ENCODE data around the gene MYH11.
A peak's percentile ranks its signal among the peaks of the same experiment; 100 is the strongest.

Gene MYH11

DNA sequence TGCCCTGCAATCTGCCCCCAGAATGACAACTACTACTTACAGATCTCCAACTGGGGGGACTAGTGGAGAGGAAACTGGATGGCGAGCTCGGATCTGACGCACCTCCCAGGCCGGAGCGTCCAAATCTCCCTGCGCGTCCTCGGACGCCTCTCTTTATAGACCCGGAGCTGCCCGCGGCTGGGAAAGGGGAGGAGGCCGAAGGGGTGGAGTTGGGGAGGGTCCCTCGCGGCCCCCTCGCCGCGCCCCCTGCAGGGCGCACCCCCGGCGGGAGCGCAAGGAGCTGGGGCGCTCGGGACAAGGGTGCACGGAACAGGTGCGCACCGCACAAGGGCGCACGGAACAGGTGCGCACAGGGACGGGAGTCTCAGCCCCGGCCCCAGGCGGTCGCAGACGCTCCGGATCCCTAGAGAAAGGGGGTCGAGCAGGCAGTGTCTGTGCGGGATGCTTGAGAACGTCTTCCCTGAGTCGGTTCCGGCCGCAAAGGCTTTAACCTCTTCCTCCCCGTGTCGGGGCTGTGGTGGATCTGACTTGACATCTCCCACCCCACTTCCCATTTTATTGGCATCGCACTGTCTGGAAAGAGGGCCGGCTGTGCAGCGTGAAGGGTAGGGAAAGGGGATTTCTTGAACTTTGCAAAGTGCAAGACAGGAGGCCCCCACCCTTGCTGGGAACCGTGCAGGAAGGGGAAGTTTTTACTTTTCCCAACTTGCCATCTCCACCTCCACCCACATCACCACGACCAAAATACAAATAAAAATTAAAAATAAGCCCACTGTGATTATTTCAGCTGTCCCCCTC is at the start of gene MYH11:
Gene MYH11 (minus strand): TSS at position 128 of the 798 bp plus-strand sequence. CDS start 18,776 bp downstream, outside the sequence.
- no peak for DNase-seq

DNA sequence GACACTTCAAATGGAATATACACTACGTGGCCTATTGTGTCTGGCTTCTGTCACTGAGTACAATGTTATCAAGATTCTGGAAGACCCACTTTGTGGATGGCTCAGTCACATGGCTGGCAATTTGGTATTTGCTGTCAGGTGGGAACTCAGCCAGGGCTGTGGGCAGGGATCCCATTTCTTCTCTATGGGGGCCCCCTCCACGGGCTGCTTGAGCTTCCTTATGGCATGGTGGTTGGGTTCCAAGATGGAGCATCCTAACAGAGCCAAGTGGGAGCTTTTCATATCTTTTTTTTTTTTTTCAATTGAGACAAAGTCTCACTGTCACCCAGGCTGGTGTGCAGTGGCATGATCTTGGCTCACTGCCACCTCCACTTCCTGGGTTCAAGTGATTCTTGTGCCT is 49.6 kb upstream of the MYH11 start:
- DNase-seq = no peak

DNA sequence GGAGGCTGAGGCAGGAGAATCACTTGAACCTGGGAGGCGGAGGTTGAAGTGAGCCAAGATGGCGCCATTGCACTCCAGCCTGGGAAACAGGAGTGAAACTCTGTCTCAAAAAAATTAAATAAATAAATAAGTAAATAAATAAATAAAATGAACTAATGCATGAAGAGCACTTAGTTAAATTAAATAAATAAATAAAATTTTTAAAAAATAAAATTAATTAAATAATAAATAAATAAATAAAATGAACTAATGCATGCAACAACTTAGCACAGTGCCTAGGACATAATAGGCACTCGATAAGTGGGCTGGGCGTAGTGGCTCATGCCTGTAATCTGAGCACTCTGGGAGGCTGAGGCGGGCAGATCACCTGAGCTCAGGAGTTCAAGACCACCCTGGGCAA is 47.1 kb upstream of the MYH11 start:
- DNase-seq = no peak

DNA sequence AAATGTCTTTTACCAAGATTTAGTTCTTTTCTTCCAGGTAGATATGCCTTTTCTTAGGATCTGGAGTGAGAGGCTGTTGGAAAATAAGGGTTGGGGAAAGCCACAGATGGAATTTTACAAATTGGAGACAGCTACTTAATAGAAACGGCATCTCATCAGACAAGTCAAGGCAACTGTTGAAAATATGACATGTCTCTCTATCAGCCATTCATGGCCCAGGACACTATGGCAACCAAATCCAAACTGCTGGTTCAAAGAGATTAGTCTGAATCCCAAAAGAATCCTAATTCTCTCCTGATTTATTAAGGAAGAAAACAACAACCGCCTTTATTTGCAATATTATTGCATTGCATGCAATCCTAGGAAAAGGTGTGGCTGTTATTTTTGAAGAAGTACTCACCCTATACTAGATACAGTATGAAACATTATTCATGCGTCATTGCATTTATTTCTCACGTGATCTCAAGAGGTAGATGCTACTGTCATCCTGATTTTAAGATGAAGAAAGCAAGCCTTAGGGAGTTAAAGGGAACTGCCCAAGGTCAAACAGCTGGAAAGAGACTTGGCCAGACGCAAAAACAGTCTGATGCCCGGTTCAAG is 44.2 kb upstream of the MYH11 start:
- DNase-seq = no peak

DNA sequence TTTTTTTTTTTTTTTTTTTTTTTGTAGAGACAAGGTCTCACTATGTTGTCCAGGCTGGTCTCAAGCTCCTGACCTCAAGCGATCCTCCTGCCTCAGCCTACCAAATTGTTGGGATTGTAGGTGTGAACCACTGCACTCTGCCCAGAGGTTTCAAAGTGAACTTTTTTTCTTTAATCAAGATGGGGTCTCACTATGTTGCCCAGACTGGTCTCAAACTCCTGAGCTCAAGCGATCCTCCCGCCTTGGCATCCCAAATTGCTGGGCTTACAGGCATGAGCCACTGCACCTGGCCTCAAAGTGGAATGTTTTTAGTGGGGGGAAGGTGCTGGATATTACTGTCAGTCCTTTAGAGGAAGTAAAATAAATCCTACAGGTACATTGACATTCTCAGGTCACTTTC is 43.5 kb upstream of the MYH11 start:
- DNase-seq = no peak

DNA sequence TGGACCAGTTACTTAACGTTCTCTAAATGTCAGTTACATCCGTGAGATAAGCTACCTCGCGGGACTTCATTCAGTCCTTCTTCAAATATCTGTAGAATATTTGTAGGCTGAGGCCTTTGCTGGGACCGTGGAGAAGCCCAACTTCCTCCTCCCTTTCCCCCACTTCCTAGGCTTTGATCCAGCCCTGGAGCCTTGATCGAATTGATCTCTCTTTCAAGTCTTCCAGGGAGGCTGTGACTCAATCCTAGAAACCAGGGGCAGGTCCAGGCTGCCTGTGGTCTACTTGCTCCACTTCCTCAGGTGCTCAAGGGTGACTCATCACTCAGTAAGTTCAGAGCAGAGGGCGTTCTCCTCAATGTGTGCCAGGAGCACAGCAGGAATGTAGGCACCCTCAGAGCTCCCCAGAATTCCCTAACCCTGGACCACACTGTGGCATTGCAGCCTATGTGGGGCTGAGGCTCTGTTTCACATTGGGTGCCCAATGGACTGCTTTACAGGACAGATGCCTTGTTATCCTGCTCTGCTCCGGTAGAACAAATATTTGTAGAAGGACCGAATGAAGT is 42.8 kb upstream of the MYH11 start:
- DNase-seq = no peak

DNA sequence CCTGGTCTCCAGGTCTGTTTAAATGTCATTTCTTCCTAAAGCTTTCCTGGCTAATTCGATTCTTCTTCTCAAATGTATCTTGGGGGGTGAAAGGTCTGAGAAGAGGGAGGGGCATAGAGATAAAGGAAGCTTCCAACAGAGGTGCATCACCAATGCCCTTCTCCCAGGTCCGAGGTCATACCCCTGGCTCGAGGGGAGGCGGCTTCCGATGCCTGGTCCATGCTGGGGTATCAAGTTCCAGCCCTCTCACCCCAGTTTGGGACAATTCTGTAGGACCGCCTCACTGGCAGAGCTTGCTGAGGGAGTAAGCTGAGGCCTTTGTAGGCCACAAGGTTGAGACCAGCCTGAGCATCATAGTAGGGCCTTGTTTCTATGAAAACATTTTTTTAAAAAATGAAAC is 41.8 kb upstream of the MYH11 start:
- no peak for DNase-seq

DNA sequence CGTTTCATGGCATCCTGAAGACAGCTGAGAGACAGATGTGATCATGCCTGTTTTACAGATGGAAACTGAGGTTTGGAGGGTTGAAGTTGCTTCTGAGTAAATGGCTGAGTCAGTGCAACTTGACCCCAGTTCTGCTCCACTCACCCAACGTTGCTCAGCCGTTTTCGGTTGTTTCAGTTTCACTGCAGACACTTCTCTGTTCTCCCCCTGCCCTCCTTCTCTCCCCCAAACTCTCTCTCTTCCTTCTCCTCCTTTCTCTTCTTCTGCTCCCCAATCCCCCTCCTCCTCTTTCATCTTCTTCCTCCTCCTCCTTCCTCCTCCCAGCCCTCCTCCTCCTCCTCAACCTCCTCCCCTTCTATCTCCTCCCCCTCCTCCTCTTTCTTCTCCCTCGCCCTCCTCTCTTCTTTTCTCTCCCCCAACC is 41.0 kb upstream of the MYH11 start:
- DNase-seq = no peak

DNA sequence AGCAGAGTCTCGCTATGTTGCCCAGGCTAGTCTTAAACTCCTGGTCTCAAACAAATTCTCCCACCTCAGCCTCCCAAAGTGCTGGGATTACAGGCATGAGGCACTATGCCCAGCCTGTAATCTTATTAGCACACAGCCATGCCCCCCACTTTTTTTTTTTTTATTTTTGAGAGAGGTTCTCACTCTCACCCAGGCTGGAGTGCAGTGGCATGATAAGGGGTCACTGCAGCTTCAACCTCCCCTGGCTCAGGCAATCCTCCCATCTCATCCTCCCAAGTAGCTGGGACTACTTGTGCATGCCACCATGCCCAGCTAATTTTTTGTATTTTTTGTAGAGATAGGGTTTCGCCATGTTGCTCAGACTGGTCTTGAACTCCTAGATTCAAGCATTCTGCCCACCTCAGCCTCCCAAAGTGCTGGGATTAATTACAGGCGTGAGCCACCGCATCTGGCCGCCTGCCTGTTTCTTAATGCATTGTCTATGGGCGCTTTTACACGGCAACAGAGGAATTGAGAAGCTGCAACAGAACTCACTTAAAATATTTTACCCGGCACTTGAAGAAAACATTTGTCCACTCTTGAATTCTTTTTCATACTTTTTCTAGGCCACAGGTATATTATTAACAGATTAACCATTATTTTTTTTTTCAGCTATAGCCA is 40.4 kb upstream of the MYH11 start:
- no peak for DNase-seq

DNA sequence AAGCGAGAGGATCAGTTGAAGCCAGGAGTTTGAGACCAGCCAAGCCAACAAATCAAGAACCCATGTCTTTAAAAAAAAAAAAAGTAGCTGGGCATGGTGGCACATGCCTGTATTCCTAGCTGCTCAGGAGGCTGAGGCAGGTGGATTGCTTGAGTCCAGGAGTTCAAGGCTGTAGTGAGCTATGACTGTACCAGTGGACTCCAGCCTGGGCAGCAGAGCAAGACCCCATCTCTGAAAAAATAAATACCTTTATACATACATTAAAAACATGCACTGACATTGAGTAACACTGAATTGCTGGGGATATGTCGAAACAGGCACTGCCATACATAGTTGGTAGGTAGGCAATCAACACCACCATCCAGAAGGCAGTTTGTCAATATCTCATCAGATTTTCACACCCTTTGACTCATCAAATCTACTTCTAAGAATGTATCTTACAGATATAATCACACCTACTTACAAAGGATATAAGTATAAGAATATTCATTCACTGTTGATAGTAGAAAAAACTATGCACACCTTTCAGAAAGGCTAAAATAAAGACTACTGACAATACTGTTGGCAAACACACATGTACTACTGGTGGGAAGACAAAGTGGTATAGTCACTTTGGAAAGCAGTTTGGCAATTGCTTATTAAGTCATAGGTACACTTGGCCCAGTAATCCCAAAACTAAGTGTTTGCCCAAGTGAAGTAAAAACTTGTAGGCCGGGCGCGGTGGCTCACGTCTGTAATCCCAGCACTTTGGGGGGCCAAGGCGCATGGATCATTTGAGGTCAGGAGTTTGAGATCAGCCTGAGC is 37.9 kb upstream of the MYH11 start:
- no peak for DNase-seq

DNA sequence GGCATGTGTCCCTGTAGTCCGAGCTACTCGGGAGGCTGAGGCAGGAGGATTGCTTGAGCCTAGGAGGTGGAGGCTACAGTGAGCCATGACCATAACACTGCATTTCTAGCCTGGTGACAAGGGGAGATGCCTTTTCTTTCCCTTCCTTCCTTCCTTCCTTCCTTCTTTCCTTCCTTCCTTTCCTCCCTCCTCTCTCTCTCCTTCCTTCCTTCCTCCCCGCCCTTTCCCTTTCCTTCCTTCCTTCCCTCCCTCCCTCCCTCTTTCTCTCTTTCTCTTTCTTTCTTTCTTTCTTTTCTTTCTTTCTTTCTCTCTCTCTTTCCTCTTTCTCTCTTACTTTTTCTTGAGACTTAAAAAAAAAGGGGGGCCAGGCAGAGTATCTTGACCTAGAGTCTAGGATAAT is 34.7 kb upstream of the MYH11 start:
- no peak for DNase-seq

DNA sequence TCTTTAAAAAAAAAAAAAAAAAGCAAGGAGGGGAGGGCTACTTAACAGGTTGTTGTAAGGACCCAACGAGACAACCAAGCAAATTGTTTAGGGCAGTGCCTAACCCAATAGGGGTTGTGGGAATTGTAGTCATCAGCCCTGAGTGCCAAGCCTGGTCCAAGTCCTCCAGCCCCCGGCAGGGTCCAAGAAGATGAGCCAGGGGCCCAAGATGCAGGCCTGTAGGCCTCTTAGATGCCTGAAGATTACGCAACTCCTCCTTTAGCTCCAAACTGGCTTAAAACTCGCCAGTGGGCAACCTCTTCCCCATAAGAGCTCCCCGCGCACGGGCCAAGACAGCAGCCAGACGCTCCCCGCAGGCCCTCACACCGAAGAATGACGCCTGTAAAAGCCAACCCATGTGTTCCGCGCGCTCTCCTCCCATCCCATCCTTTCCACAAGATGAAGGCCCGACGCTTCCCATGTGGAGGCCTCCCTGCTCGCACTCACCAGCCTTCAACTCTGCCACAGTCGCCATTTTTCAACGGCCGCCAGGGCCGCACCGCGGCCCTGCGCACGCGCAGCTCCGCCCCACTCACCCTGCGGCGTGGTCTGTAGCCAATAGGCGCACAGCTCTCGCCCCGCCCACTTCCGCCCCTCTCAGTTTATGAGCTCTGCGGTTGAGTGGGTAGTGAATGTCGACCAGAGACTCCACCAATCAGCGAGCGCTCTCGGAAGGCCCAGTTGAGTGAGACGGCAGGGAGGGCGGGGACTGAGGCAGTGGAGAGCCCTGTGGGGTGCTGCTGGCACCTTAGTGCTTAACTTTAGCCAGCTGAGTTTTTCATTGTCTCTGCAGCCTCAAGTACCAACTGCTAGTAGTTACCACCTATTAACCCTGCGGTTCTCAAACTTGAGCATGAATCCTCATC is 31.5 kb upstream of the MYH11 start, which contains the start of gene CEP20:
Gene CEP20 (minus strand): TSS at position 532 of the 905 bp plus-strand sequence. CDS start 18 bp downstream, at position 514.
- DNase-seq = peak; percentile 82

DNA sequence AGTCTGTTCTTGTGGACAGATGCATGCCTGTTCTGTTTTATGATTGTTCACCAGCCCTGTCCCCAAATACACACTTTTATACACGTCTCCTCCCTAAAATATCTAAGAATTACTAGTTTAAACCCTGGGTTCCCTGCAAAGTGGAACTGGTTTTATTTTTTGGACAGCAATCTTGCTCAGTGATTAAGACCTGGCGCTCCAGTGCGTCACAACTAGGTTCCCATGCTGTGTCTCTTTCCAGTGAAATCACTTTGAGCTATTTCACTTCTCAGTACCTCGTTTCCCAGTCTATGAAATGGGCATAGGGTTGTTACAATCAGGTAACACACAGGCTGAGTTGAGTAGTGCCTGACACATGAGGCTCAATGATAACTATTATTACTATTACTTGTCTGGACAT is 30.5 kb upstream of the MYH11 start:
- no peak for DNase-seq

DNA sequence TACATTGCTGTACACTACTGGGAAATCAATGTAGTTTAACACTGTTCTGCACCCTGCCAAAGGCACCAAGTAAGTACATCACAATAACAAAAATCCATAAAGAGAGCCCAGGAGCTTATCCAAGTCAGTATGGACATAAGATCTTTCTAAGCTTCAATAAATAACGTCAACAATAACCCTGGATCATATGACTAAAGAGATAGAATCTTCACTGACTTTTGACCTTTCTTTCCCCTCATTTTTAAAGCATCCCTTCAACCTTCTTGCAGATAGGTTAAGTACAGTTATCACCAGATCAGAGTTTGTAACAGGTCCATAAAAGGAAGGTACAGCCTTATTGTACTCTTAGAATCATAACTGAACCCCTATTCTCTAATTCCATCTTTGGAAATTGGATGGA is 29.2 kb upstream of the MYH11 start:
- no peak for DNase-seq

DNA sequence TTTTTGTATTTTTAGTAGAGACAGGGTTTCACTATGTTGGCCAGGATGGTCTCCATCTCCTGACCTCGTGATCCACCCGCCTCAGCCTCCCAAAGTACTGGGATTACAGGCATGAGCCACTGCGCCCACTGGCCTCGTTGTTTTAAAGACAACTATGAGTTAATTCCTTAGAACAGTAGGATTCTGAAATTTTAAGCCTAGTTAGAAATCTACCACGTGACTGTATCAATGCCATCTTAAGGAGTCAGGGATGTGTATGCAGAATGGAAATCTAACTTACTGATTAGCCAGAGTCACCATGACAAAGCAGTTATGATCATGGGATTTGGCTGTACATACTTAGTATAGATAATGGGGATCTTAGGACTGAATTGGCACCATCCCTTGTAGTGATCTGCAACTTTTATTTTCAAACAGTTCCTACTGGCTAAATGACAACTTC is 28.8 kb upstream of the MYH11 start:
- no peak for DNase-seq

DNA sequence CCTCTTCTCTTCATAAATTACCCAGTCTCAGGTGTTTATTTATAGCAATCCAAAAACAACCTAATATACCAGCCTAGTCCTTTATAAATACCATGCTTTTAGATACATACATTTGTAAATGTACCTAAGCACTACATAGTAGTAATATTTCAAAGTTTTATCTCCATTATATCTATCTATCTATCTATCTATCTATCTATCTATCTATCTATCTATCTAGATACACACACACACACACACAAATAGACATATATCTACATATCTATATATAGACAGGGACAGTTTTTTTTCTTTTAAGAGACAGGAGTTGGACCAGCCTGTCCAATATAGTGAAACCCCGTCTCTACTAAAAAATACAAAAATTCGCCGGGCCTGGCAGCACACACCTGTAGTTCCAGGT is 25.7 kb upstream of the MYH11 start:
- DNase-seq = no peak

DNA sequence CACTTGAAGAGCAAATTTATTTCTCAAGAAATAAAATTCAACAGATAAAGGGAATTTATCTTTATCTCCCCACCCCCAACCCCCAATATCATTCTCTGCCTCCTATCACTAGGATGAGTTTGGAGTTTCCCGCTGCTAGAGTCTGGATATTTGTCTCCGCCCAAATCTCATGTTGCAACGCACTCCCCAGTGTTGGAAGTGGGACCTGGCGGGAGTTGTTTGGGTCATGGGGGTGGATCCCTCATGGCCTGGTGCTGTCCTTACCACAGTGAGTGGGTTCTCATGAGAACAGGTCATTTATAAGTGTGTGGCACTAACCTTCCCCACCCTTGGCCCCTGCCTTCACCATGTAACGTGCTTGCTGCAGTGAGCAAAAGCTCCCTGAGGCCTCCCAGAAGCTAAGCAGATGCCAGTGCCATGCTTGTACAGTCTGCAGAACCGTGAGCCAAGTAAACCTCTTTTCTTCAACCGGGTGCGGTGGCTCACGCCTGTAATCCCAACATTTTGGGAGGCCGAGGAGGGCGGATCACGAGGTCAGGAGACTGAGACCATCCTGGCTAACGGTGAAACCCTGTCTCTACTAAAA is 25.1 kb upstream of the MYH11 start:
- DNase-seq = no peak

DNA sequence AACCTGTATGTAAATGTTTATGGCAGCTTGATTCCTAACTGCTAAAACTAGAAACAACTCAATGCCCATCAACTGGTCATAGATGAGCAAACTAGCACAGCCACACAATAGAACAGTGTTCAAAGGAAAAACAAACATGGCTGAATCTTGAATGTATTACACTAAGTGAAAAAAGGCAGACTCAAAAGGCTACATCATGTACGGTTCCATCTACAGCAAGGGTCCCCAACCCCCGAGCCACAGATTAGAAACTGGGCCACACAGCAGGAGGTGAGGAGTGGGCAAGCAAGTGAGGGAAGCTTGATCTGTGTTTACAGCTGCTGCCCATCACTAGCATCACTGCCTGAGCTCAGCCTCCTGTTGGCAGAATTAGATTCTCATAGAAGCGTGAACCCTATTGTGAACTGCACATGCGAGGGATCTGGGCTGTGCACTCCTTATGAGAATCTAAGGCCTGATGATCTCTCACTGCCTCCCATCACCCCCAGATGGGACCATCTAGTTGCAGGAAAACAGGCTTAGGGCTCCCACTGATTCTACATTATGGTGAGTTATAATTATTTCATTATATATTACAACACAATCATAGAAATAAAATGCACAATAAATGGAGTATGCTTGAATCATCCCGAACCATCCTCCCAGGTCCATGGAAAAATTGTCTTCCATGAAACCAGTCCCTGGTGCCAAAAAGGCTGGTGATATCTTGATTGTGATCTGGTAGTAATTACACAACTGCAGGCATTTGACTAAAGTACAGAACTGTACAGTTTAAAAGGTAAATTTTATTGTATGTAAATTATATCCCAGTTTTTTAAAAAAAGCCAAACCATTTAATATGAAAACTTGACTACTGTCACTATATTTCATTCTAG is 23.8 kb upstream of the MYH11 start:
- no peak for DNase-seq

DNA sequence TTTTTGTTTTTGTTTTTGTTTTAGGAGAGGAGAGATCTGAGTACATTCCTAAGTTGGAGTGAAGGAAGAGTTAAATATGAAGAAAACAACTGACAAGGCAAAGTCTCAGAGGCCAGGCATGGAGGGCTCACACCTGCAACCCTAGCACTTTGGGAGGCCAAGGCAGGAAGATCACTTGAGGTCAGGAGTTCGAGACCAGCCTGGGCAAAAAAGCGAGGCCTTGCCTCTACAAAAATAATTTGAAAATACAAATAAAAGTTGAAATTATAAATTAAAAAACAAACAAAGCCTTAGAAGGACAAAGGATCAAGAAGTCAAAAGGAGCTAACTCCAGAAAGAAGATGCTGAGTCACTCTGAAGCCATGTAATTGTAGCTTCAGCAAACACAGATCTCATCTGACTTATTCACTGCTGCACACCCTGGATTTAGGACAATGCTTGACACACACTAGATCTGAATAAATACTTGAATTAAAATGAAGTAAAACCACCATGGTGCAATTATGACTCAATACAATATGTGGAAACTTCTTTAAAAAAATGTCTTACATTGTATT is 22.5 kb upstream of the MYH11 start:
- DNase-seq = no peak

DNA sequence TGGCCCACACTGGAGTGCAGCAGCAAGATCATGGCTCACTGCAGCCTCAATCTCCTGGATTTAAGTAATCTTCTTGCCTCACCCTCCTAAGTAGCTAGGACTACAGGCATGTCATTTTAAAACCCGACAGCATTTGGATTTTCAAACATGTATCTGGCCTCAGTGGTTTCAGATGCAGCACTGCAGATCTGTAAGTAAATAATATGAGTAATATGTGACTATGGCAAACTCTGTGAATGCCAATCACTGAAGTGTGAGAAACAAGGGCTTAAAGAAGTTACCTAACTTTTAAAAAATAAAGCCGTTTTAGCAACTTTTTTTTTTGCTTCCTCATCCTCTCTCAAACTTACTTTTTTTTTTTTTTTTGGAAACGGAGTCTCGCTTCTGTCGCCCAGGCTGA is 19.7 kb upstream of the MYH11 start:
- DNase-seq = no peak
